Stimulated activated CD4-positive, alpha-beta T cell treated with anti-CD3 and anti-CD28 coated beads, Interleukin-1b, Interleukin-23, amount 100 ng/mL, for 48 hours (primary cell): ENCODE data around the gene SLCO3A1.

Experiments
- DNase-seq: peaks from one replicate; pipeline ENCODE4 v3.0.0-alpha.2; 2020

Gene SLCO3A1

DNA sequence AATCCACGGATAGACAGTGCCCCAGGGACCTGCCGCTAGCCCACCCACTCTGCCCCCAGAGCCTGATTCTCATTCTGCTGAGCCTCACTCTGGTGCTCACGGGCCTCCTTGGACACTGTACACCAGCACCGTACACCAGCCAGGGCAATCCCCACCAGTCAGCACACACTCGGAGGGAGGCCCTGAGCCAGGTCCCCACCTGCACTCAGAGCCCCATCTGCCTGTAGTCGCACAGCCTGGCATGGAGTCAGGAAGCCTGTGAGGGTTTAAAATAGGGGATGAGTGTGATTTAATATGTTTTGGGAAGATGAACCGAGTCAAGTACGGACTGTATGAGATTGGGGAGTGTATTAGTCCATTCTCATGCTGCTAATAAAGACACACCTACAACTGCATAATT, 223.0 kb downstream of the SLCO3A1 start:
- DNase-seq: no peak

DNA sequence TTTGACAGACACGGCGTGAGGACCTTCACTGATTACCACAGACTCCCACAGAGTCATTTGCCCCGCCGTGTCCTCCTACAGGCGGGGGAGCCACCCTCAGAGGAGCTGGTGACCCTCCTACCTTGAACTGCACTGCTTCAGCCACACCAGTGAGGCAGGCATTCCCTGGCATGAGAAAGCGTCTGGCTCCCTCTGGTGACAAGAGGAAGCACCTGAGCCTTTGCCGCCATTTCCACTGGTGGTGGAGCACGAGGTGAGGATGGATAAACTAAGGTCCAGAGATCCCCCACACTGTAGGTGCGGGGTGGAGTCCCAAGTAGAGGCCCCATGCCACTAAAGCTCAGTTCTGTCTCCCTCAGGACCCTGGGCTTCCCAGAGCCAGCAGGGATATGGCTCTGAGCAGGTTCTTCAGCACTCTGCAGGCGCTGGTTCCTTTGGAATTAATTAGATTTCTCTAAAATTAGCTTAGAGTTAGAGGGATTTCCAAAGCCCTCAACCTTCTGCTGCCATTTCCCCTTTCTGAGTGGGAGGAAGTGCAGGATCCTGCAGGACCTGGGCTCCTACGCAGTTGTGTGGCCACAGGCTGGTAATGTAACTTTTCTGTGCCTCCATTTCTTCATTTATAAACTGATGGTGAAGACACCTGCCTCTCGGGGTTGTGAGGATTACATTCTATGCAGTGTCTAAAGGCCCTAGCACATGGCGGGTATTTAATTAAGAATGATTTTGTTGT, 224.0 kb downstream of the SLCO3A1 start:
- DNase-seq: peak; percentile 78

DNA sequence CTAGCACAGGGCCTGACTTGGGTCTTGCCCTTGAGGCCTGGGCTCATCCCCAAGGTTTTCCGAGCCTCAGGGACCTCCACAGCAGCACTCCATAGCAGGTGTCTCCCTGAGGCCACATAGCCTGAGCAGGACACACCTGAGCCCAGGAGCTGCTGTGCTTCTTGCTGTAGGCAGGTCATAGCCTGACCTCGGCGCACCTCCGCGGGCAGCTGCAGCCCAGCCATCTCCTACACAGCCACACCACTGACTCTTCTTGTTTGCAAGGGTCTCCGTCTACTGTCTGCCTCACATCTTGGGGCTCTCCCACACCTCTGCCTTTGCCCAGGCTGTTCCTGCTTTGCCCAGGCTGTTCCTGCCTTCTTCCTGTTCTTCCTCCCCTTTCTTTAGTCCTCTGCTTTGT, 224.8 kb downstream of the SLCO3A1 start:
- no peak for DNase-seq

DNA sequence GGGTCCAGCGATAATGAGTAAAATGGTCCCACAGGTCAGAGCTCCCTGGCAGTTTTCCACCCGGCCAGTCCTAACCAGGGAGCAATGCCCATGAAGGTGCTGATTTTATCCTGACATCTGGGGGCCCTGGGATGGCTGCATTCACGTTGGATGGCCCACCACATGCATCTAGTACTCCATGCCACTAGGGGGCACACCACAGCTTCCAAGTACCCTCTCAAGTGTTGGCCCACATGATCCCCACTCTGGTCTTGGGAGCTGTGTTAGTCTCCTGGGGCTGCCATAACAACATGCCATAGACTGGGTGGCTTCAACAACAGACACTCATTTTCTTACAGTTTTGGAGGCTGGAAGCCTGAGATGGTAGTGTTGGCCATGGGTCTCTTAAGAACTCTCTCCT, 225.5 kb downstream of the SLCO3A1 start:
- peak; percentile 45 for DNase-seq

DNA sequence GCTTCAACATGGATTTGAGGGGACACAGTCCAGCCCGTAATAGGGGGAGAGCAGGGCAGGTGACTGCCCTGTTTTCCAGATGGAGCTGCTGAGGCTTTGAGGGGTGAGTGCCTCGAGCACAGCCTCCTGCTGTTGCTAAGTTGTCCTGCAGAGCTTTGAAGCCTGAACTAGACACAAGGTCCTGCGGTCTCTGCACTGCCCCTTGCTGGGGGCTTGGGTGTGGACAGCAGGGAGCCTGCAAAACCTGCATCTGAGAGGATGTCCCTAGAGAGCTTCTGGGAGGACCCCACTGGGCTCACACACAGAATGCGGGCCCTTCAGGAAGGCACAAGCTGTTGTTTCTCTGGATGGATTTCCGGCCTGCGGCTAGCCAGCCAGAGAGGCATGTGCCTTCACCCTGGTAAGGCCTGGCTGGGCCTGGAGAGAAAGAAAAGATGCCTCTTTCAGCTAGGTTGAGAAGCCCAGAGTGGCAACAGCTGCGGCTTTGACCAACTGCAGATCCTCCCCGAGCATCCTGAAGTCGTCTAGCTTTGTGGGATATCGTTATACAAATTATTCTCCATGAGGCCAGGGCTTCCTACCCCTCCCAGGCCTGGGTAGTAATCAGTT, 226.2 kb downstream of the SLCO3A1 start:
- DNase-seq: no peak

DNA sequence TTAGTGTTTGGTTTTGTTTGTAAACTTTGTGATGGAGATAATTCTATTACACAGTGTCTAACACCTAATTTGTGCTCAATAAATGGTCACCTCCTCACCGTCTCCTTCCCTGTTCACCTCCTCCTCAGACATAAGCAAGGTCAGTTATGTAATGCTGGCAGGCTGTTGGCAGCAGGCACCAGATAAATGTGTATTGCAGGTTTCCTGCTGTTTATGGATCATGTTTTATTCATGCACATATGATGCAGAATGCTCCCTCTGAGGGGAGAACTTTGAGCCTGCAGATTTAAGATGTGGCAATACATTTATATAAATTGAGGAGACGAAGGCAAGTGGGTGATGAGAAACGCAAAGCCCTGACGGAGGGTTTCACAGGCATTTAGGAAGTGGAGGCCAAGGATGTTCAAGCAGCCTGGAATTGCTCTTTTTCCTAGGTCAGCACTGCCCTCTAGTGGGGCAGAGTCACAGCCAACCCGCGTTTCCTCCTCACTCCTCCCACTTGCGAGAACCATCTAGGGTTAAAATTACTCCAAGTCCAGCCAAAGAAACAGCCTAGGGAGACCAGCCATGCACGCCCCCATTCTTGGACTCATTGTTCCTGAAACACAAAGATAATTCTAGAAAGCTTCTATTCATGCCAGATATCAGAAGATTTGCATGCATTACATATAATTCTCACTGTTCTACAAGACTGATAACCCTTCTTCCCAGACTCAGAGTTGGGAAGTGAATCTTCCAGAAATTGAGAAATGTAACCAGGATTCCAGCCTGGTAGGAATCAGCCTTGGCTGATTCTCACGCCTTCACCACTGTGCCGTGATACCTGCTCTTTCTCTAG, 228.7 kb downstream of the SLCO3A1 start:
- DNase-seq: peak; percentile 52

DNA sequence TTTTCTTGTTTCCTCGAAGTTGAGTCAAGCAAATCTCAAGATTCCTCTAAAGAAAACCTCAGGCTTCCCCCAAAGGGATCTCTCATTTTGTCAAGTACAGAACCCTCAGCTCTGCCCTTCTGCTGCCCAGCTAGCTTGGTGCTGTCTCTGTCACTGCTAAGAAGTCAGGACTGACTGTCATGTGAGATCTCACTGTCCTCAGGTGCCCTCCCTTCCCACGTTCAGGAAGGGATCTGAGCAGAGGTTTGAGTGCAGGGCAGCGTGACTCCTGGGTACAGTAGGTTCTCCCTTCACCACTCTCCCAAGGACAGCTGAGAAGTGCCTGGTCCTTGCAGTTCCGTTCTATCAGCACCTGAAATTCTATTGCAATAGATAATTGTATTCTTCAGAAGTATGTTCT, 229.7 kb downstream of the SLCO3A1 start:
- DNase-seq: no peak

DNA sequence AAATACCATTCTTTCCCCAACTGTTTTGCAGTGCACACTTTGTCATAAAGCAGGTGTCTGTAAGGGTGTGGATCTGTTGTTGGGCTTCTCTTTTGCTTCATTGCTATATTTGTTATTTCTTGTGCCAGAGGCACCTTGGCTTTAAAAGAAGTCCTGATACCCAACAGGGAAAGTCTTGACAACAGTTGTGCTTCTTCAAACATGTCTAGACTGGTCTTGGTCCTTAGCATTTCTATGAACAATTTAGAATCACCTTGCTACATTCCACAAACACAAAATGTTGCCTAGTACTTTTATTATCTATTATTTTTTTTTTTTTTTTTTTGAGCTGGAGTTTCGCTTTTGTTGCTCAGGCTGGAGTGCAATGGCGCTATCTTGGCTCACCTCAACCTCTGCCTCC, 233.7 kb downstream of the SLCO3A1 start:
- DNase-seq: no peak

DNA sequence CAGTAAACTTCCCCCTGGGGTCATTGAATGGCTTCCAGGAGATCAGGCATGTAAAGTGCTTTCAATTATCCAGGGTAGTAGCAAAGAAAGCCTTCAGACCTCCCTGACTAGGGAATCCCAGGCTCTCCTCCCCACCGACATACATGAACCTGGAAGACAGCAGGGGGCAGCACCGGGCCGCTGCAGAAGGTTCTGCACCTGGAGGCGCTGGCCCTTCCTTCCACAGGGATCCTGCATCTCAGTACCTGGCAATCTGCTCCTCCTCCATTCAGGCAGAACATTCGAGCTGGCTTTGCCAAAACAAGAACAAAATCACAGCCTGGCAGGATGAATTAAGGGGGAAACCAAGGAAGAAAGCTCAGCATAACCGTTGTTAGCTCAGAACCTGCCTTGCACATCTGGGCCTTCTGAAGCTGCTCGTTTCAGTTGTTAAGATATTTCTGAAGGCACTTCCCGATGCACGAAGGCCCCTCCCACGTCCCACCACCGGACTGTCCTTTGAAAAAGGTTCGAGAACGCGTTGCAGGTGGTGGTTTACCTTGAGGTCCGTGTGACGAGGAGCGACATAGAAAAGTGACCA, 237.7 kb downstream of the SLCO3A1 start:
- DNase-seq: no peak

DNA sequence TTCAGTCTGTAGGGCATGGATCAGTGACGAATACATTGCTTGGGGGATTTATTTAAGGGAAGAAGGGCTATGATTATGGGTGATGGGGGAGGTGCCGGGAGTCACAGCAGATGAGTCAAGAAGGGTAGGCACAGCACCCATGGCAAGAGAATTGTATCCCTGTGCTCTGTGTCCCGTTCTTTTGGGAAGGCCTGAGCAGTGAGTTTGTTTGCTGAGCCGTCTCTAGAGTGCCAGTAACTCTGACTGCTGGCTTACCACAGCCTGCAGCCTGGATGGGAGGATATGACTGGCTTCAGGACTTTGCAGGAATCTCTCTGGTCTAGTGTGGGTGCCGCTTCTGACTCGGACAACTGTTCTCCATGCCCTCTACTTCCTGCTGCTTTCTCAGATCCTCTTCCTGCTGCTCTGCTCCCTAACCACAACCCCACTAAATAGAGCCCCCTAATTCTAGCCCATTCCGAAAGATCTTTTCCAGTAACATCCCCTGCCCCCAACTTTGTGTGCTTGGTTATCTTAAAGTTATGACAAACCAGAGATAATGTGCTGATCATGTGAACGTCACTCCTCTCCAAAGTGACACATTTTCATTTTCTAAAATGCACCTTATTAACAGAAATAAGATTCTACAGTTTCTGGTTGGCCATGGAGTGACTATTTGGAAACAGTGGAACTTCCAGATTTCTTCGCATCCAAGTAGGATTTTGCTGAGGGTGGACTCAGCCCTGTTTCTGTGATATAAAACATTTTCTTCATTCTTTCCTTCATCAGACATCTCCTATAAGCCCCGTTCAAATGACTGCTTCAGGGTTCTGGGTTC, 239.0 kb downstream of the SLCO3A1 start:
- DNase-seq: no peak

DNA sequence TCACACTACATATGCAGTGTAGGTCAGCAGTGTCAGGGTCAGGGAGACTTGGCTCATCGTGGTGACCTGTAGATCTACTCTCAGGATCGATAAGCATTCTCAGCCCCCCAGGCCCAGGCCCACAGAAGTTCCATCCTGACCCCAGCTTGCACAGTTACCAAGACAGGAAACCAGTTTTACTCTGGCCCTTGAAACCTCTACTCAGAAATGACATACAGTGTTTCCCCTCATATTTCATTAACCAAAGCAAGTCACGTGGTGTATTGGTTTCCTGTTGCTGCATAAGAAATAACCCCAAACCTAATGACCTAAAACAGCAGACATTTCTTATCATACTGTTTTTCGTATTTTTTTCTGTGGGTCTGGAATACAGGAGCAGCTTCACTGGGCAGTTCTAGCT, 242.2 kb downstream of the SLCO3A1 start:
- no peak for DNase-seq

DNA sequence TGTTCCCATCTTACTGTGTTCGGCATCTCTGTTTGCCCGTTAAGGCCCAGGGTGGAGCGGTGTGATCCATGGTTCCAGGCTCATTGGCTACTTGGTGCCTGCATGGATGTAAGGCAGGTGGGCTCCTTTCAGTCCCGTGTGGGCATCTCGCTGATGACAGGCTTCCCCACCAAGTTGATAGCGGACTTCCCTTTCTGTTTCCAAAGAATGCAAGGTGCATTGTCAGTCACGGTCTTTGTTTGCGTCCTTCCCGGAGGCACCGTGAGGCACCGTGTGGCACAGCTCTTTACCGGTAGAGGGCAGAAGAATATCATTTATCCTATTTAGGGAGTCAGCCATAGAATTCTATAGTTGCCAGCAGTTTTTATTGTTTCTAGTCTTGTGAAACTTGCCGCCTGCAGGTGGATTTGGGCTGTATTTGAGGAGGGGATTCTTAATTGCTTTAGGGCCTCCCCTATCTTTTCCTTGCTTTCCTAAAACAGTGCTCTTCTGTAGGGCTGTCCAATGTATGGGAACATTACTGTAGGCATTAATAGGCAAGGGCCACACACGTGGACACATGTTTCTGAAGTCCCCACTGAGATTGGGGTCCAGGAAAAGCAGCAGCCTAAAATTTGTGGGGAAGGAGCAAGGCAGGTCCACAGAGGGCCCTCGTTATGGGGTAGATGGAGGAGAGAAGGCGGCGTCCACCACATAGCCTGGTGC, 244.1 kb downstream of the SLCO3A1 start:
- peak; percentile 35 for DNase-seq

DNA sequence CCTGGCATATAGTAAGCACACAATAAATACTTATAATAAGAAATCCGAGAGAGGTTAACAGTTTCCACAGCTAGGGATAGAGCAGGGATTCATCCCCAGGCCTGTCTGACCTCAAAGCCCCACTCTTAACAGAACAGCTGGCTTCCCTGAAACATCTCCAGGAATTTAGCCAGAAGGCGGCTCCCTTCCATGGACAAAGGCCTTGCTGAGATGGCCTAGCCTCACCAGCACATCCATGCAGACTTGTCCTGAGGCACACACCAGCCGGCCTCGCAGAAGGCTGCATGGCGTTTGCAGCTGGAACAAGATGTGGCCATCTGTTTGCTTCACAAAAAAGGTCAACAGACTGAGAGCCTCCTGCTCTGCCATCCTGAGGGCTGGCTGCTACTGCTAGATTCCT, 245.4 kb downstream of the SLCO3A1 start:
- DNase-seq: no peak

DNA sequence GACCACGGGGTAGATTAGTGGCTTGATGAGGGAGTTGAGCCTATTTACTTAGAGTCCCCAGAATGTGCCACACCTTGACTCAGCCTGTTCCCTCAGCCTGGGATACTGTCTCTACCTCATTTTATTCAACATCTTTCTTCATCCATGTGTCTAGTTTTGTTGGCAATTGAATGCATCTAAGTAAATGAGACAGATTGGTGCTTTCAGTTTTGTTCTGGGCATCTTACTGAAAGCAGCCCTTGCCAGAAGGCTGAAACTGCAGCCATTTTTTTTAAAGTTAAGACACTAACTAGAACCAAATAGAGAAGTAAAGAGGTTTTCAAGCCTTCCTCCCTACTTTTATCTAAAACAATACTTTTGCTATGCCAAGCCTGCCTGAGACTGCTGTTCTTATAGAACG, 246.8 kb downstream of the SLCO3A1 start:
- no peak for DNase-seq

DNA sequence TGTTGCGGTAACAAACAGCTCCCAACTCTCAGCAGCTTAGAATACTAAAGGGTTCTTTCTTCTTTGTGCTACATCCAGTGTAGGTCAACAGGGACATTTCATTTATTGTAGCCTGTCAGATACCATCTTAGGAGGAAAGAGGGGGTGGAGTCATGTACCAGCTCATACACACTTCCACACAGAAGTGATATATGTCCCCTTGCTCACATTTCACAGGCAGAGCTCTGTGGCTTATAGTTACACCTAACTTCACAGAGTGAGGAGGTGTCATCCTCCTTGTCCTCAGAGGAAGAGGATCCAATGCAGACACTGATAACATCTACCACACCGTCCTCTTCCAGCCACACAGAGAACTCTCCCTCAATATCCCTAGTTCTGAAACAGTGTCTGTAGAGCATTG, 247.2 kb downstream of the SLCO3A1 start:
- DNase-seq: no peak

DNA sequence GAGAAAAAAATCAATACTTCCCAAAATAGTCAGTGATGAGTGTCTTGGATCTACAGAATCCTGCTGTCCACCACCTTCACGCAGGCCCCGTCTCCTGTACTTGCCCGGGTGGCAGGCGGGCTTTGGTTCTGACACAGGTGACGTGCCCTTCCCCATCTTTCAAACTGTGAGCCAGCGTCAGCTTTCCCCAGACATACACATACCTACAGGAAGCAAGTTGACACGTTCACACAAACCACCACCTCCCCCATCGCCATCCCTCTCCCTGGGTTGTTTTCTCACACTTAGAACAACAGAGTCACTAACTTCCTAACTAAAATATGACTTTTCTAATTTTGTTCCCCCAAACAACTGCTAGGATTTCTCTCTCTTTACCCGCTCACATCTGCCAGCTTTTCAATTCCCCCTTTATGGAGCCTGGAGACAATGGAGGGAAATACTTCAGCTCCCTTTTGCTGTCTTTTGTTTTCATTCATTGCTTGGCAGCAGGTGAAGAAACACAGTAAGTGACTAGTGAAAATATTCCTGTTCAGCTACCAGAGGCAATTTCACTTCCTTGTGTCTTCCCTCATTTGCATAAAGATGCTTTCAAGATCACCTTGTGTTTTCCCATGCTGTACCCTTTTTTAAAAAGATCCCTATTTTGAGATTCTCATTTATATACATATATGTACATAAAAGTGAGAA, 248.3 kb downstream of the SLCO3A1 start:
- DNase-seq: no peak

DNA sequence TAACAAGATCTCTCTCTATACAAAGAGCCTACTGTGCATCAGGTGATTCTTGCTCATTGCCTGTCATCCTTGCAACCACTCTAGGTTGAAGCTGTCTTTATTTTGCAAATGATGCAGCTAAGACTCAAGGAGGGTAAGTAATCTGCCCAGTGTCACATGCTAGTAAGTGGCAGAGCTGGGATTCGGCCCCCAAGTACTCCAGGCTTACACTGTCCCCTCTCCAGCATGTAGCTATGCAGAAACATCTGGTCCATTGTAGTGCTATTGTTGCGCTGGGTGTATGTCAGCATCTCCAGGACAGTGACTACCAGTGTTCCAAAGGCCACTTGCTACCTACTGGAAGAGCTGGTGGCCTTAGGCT, 248.9 kb downstream of the SLCO3A1 start:
- DNase-seq: no peak

DNA sequence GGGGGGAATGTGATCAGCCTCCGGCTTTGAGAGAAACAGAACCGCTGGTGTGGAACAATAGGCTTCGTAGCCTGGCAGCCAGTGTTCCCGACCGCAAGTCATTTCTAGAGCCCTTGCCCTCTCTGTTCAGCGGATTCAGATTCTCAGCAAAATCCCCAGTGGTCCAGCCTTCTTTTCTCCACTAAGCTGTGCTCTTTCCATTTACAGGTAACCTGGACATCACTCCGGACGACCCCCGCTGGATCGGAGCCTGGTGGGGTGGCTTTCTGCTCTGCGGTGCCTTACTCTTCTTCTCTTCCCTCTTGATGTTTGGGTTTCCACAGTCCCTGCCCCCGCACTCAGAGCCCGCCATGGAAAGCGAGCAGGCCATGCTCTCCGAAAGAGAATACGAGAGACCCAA, 250.6 kb downstream of the SLCO3A1 start:
- DNase-seq: no peak

DNA sequence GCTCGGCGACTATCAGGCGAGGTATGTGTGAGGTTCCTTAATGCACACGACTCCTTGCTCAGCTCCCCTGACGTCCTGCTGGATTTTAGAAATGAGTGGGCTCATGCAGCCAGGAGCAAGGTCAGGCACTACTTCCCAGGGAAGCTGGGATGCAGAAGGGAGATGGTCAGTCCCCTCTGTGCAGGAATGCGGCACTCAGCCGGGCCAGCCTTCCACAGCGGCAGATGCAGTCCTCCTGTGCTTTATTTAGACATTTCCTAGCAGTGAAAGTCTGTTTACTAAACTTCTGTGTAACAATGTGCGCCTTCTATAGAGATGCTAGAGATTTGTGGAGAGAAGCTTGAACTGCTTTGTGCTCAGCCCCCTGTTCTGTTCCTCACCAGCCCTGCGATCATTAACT, 252.1 kb downstream of the SLCO3A1 start:
- DNase-seq: no peak

DNA sequence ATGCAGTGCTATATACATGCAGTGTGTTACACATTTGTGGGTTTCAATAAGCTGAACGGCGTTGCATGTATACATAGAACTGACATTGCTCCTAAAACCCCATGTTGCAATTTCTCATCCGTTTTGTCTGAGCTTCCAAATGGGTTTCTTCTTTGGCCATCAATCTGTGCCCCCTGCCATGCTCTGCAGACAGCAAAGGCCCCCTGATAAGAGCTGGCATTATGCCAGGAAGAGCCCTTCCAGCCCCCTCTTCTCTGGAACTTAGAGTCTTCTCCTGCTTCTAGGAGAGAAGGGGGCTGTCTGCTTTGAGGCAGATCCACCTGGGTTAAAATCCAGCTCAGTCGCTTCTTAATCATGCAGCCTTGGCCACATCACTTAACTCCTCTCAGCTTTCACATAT, 254.0 kb downstream of the SLCO3A1 start:
- DNase-seq: no peak

DNA sequence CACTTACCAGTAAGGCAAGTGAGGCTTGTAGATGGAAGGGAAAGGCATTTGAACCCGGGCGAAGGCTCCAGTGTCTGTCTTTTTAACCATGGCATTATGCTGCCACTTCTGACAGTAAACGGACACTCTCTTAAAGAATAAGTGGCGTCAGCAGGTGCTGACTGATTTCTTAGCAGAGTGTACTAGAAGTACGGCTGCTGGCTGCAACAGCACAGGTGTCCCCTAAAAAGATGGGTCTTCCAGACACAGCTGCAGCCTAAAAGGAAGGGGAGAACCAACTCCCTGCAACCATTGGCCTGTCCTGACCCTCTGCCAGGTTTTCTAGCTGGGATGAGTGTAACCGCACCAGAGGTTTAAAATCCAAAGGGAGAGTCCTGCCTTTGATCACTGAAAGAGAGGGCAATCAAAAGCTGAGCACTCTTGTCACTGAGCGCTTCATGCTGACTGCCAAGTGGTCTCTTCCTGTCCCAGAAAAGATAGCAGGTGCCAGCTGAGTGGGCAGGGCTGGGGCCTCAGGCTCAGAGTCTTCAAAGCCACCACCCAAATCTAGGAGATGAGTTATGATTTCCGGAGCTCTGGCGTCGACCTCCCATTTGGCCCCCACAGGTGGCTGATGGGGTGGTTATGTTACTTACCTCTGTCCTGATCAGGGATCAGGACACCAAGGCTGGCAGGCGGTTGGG, 255.8 kb downstream of the SLCO3A1 start:
- no peak for DNase-seq
